CD4-positive, alpha-beta T cell (primary cell): Measurements from ENCODE around the gene CSAG1. TPM values are rescaled to one million over a fixed set of nuclear protein-coding genes. Genes with fewer than 3 reads are reported as not detected.
"Not testable (repeated sequence)": the region's sequence is repeated elsewhere in the genome, so short reads cannot be mapped to it uniquely, and the experiment has no call there.

Experiments
- ATAC-seq: fragments of 200-7000 bp; cut with Tn5 transposase; one replicate; pipeline ENCODE4 v1.10.0; 2022; ENCODE audit warnings: mild to moderate bottlenecking; ENCODE audit not compliant: poor library complexity
- CTCF ChIA-PET: fragments of 350-600 bp; sonication (Branson Sonifier 250); formaldehyde crosslinking; loops from one replicate; lab custom pipeline; 2021; ENCODE audit warnings: antibody characterized with exemption, inconsistent platforms; lab: Charles Lee
- POLR2A ChIA-PET: fragments of 350-600 bp; sonication (Branson Sonifier 250); formaldehyde crosslinking; loops from one replicate; lab custom pipeline; 2021; ENCODE audit warnings: antibody characterized with exemption, inconsistent platforms; lab: Charles Lee
- DNase-seq, 14 experiments: peaks; one replicate each; pipeline ENCODE4 v3.0.0-alpha.2; 2013 to 2020; ENCODE audit warnings: mixed read lengths in 2 of 14
- H3K27ac ChIP-seq, 2 donors: one replicate each; pipeline versions ENCODE4 v1.5.1 to v1.7.0; 2013; ENCODE audit warnings: low read length in 2 of 2, low read depth in 1 of 2, mild to moderate bottlenecking in 1 of 2
- H3K27me3 ChIP-seq, 2 experiments: 1 replicate in 1 of 2; 2 replicates in 1 of 2; pipeline versions ENCODE4 v1.6.1 to v1.7.0; 2013; ENCODE audit warnings: low read length in 2 of 2, control low read depth in 1 of 2, mild to moderate bottlenecking in 1 of 2, moderate library complexity in 1 of 2; ENCODE audit not compliant: insufficient read depth in 2 of 2, control insufficient read depth in 1 of 2
- H3K36me3 ChIP-seq: one replicate; pipeline ENCODE4 v1.6.1; 2013; ENCODE audit warnings: low read length, control low read depth; ENCODE audit not compliant: insufficient read depth
- H3K4me1 ChIP-seq: one replicate; pipeline ENCODE4 v1.6.1; 2013; ENCODE audit warnings: low read length, control low read depth; ENCODE audit not compliant: insufficient read depth
- H3K4me3 ChIP-seq: one replicate; pipeline ENCODE4 v1.5.1; 2013; ENCODE audit warnings: mild to moderate bottlenecking, low read length, moderate library complexity
- H3K9me3 ChIP-seq, 2 experiments: 1 replicate in 1 of 2; 2 replicates in 1 of 2; pipeline versions ENCODE4 v1.6.1 to v1.7.0; 2013; ENCODE audit warnings: low read length in 2 of 2, mild to moderate bottlenecking in 2 of 2, control low read depth in 1 of 2, moderate library complexity in 1 of 2; ENCODE audit not compliant: control insufficient read depth in 1 of 2, insufficient read depth in 1 of 2
- H3K27ac Mint-ChIP-seq: one replicate; pipeline ENCODE4 v1.8.0; 2020; ENCODE audit warnings: mixed read lengths
- H3K27me3 Mint-ChIP-seq: one replicate; pipeline ENCODE4 v1.8.0; 2021; ENCODE audit warnings: mixed read lengths
- H3K36me3 Mint-ChIP-seq: one replicate; pipeline ENCODE4 v1.8.0; 2021; ENCODE audit warnings: low read depth, mixed read lengths
- H3K4me1 Mint-ChIP-seq: one replicate; pipeline ENCODE4 v1.8.0; 2021; ENCODE audit warnings: low read depth, mixed read lengths
- H3K4me3 Mint-ChIP-seq: one replicate; pipeline ENCODE4 v1.8.0; 2020; ENCODE audit warnings: mild to moderate bottlenecking, mixed read lengths
- H3K9me3 Mint-ChIP-seq: one replicate; pipeline ENCODE4 v1.8.0; 2020; ENCODE audit warnings: mixed read lengths
- CTCF ChIP-seq: fragments of 200-600 bp; IDR thresholded peaks from one replicate; pipeline ENCODE4 v1.8.0; 2022; ENCODE audit warnings: antibody characterized with exemption, mild to moderate bottlenecking
- intact Hi-C, 2 experiments: fragments of 100-400 bp; cut with DNase I in 1 of 2; cut with micrococcal nuclease in 1 of 2; formaldehyde crosslinking; loops; one replicate each; pipeline versions ENCODE4 v1.15.1 to v1.9.0; 2023 to 2025; cut with DNase I, micrococcal nuclease
- total RNA-seq, 174 experiments: library from RNA in 2 of 174; stranded (reverse) in 2 of 174; gene quantifications; one replicate each; pipeline ENCODE4 v1.2.3 and lab custom pipeline; 2021 to 2026

CSAG1 gene
- total RNA-seq, 2 experiments from 2014 or later, result not detected

GRCh38 chrX:152754871-152755270 is 21.4 kb upstream of the CSAG1 start:
- H3K4me3 Mint-ChIP-seq, H3K4me1 ChIP-seq, H3K27ac Mint-ChIP-seq, POLR2A ChIA-PET, H3K27ac ChIP-seq, intact Hi-C loops, H3K27me3 ChIP-seq, DNase-seq, H3K4me3 ChIP-seq, H3K36me3 ChIP-seq, H3K9me3 ChIP-seq, H3K9me3 Mint-ChIP-seq, ATAC-seq, H3K4me1 Mint-ChIP-seq, H3K36me3 Mint-ChIP-seq, H3K27me3 Mint-ChIP-seq, CTCF ChIA-PET: not testable (repeated sequence)

GRCh38 chrX:152753686-152754650 is 20.4 kb upstream of the CSAG1 start, which contains the start of gene MAGEA2:
Gene MAGEA2, minus strand, starts transcription at chrX:152753842. Its CDS starts 2,479 bp downstream, at chrX:152751363.
- ATAC-seq, result not testable (repeated sequence)

GRCh38 chrX:152738560-152738959 is 5.0 kb upstream of the CSAG1 start:
- Histone ChIP-seq H3K9me3 (no peaks in the 10 kb centered on the region), H3K4me3 (no peak overlapping the region), H3K27ac (no peak overlapping the region), H3K36me3 (no peaks in the 10 kb centered on the region), H3K27me3 (no peaks in the 10 kb centered on the region), H3K4me1 (no peaks in the 10 kb centered on the region)
- H3K36me3 Mint-ChIP-seq, result no peaks in the 10 kb centered on the region
- H3K27me3 Mint-ChIP-seq, result no peaks in the 10 kb centered on the region
- no peak overlapping the region for H3K4me3 Mint-ChIP-seq
- ATAC-seq (no peak), DNase-seq (no peak)
- TF ChIP-seq CTCF, result no peak
- intact Hi-C loops, result no loop called here
- H3K9me3 Mint-ChIP-seq, result no peaks in the 10 kb centered on the region
- H3K27ac Mint-ChIP-seq, result no peak overlapping the region
- POLR2A ChIA-PET, result no interaction called here
- CTCF ChIA-PET, result no interaction called here
- no peaks in the 10 kb centered on the region for H3K4me1 Mint-ChIP-seq

More at GRCh38 chrX:152753686-152754650, 20.4 kb upstream of the CSAG1 start, which contains the start of gene MAGEA2:
- H3K27ac ChIP-seq, CTCF ChIA-PET, H3K36me3 ChIP-seq, H3K9me3 ChIP-seq, H3K4me1 Mint-ChIP-seq, H3K9me3 Mint-ChIP-seq, H3K4me3 ChIP-seq, H3K27me3 ChIP-seq, H3K4me3 Mint-ChIP-seq, DNase-seq, H3K4me1 ChIP-seq, intact Hi-C loops, H3K27ac Mint-ChIP-seq, H3K27me3 Mint-ChIP-seq, H3K36me3 Mint-ChIP-seq, POLR2A ChIA-PET: not testable (repeated sequence)

GRCh38 chrX:152736528-152736927 is 3.0 kb upstream of the CSAG1 start:
- H3K4me3 ChIP-seq, H3K27ac Mint-ChIP-seq, H3K4me1 Mint-ChIP-seq, H3K36me3 Mint-ChIP-seq, H3K4me3 Mint-ChIP-seq, H3K9me3 ChIP-seq, intact Hi-C loops, ATAC-seq, H3K27ac ChIP-seq, H3K4me1 ChIP-seq, H3K36me3 ChIP-seq, POLR2A ChIA-PET, H3K9me3 Mint-ChIP-seq, CTCF ChIA-PET, H3K27me3 Mint-ChIP-seq, H3K27me3 ChIP-seq, DNase-seq: not testable (repeated sequence)
